Stromal cell of bone marrow (primary cell): ENCODE measurements around the gene TYK2.
"Not testable (repeated sequence)": the region's sequence is repeated elsewhere in the genome, so short reads cannot be mapped to it uniquely, and the experiment has no call there.

ENCODE experiments used
- DNase-seq: peaks from one replicate; pipeline ENCODE4 v3.0.0-alpha.2; 2012; ENCODE audit warnings: low read depth

The TYK2 gene

GRCh38 chr19:10407096-10407495 is 26.7 kb upstream of the TYK2 start:
- no peak for DNase-seq

- DNase-seq, result no peak
Observed at GRCh38 chr19:10406191-10406590, 25.8 kb upstream of the TYK2 start.

GRCh38 chr19:10404888-10405820 is 24.8 kb upstream of the TYK2 start:
- no peak for DNase-seq

- peak; percentile 90 for DNase-seq
Observed at GRCh38 chr19:10403137-10404021, 23.0 kb upstream of the TYK2 start, which contains the start of gene CDC37. Gene CDC37 (minus strand): TSS chr19:10403542. CDS start chr19:10403479, 63 bp downstream.

GRCh38 chr19:10402441-10403038 is 22.2 kb upstream of the TYK2 start:
- no peak for DNase-seq

GRCh38 chr19:10399878-10400277 is 19.5 kb upstream of the TYK2 start:
- DNase-seq, result no peak

GRCh38 chr19:10399340-10399739 is 19.0 kb upstream of the TYK2 start:
- not testable (repeated sequence) for DNase-seq

GRCh38 chr19:10398819-10399218 is 18.4 kb upstream of the TYK2 start:
- DNase-seq, result no peak

- no peak for DNase-seq
Observed at GRCh38 chr19:10395917-10396316, 15.5 kb upstream of the TYK2 start.

- no peak for DNase-seq
Observed at GRCh38 chr19:10395436-10395835, 15.1 kb upstream of the TYK2 start.

- no peak for DNase-seq
Observed at GRCh38 chr19:10395003-10395402, 14.6 kb upstream of the TYK2 start.

- DNase-seq, result no peak
Observed at GRCh38 chr19:10393137-10393536, 12.8 kb upstream of the TYK2 start.

GRCh38 chr19:10392120-10392519 is 11.7 kb upstream of the TYK2 start:
- no peak for DNase-seq

- peak; percentile 18 for DNase-seq
Observed at GRCh38 chr19:10390652-10391286, 10.4 kb upstream of the TYK2 start.

GRCh38 chr19:10389863-10390262 is 9.5 kb upstream of the TYK2 start:
- DNase-seq, result no peak

GRCh38 chr19:10388957-10389356 is 8.6 kb upstream of the TYK2 start:
- peak; percentile 46 for DNase-seq

GRCh38 chr19:10384580-10384979 is 4.2 kb upstream of the TYK2 start:
- no peak for DNase-seq

GRCh38 chr19:10383223-10383499 is 2.8 kb upstream of the TYK2 start:
- DNase-seq, result not testable (repeated sequence)

- DNase-seq, result no peak
Observed at GRCh38 chr19:10379880-10380312, 476 bp downstream of the TYK2 start.

- no peak for DNase-seq
Observed at GRCh38 chr19:10378124-10378523, 2.2 kb downstream of the TYK2 start.

- DNase-seq, result not testable (repeated sequence)
Observed at GRCh38 chr19:10377140-10377640, 3.2 kb downstream of the TYK2 start.

- no peak for DNase-seq
Observed at GRCh38 chr19:10374931-10375330, 5.4 kb downstream of the TYK2 start.
